Measurements from ENCODE around the gene MRFAP1L1. TPM values are rescaled to one million over a fixed set of nuclear protein-coding genes. Genes with fewer than 3 reads are reported as not detected.

Gene MRFAP1L1
- total and polyA plus RNA-seq, 10 of the 15 experiments (the other 5 are each of a cell fraction or from before 2014, with no cell fraction given): 30.6 to 85.1 (median 52.9) TPM

DNA sequence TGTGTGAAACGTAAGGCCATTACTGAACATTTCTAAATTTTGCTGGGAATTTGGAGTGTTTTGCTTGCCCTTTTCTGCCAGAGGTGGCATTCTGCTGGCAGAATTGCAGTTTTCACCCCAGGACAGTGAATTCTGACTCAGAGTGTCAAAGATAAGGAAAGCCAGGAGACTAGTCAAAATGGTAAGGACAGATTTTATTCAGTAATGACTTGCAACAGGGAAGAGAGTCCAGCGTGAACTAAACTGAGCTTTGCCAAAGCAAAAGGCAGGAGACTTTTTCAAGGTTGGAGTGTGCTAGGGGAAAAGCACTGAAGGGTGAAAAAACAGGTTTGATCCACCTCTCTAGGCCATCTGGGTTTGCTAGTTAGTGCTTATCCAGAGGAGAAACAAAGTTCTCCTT lies 49.8 kb downstream of the MRFAP1L1 start:
- ATAC-seq (no peak), FAIRE-seq (no peak), DNase-seq (ENCODE audit: low read depth, low spot score) (no peak)
- no peak overlapping the region for H3K9ac ChIP-seq (ENCODE audit: control insufficient read depth, insufficient read depth, low read length)
- H4K20me1 ChIP-seq (ENCODE audit: control insufficient read depth, insufficient read depth): no peaks in the 10 kb centered on the region
- TF ChIP-seq ZNF622 (IDR thresholded peaks at IDR 0.05): no peak
- TF ChIP-seq, protein P1, sequence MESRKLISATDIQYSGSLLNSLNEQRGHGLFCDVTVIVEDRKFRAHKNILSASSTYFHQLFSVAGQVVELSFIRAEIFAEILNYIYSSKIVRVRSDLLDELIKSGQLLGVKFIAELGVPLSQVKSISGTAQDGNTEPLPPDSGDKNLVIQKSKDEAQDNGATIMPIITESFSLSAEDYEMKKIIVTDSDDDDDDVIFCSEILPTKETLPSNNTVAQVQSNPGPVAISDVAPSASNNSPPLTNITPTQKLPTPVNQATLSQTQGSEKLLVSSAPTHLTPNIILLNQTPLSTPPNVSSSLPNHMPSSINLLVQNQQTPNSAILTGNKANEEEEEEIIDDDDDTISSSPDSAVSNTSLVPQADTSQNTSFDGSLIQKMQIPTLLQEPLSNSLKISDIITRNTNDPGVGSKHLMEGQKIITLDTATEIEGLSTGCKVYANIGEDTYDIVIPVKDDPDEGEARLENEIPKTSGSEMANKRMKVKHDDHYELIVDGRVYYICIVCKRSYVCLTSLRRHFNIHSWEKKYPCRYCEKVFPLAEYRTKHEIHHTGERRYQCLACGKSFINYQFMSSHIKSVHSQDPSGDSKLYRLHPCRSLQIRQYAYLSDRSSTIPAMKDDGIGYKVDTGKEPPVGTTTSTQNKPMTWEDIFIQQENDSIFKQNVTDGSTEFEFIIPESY (IDR thresholded peaks at IDR 0.05): no peak
- TF ChIP-seq, protein P2, sequence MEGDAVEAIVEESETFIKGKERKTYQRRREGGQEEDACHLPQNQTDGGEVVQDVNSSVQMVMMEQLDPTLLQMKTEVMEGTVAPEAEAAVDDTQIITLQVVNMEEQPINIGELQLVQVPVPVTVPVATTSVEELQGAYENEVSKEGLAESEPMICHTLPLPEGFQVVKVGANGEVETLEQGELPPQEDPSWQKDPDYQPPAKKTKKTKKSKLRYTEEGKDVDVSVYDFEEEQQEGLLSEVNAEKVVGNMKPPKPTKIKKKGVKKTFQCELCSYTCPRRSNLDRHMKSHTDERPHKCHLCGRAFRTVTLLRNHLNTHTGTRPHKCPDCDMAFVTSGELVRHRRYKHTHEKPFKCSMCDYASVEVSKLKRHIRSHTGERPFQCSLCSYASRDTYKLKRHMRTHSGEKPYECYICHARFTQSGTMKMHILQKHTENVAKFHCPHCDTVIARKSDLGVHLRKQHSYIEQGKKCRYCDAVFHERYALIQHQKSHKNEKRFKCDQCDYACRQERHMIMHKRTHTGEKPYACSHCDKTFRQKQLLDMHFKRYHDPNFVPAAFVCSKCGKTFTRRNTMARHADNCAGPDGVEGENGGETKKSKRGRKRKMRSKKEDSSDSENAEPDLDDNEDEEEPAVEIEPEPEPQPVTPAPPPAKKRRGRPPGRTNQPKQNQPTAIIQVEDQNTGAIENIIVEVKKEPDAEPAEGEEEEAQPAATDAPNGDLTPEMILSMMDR (IDR thresholded peaks at IDR 0.05 in 2 of 3, conservative IDR thresholded peaks at IDR 0.05 in 1 of 3; ENCODE audit: control insufficient read depth in 2 of 3, extremely low read depth in 1 of 3, insufficient read depth in 1 of 3, low read depth in 3 of 3, low read length in 3 of 3): no peak
- TF ChIP-seq CREM (IDR thresholded peaks at IDR 0.05; ENCODE audit: low read depth): no peak
- no peak for TF ChIP-seq POLR2A (IDR thresholded peaks at IDR 0.05; ENCODE audit: low read depth, low read length)
- no peak for TF ChIP-seq ATF7 (IDR thresholded peaks at IDR 0.05; ENCODE audit: low read depth)
- H3K4me3 ChIP-seq: no peak overlapping the region
- H3K4me2 ChIP-seq (ENCODE audit: control insufficient read depth, insufficient read depth): no peak overlapping the region
- ChIA-PET RAD21 (ENCODE audit: unreplicated experiment) (interaction anchor here (0.7 kb wide), 1 partner anchor 18 kb away, joined by 3 read pairs; no protein-coding TSS in a partner anchor), SMC1A (ENCODE audit: uncharacterized antibody, unreplicated experiment) (no interaction called here), CTCF (interaction anchor here (1.5 kb wide), 1 partner anchor 15 kb away, joined by 6 read pairs; no protein-coding TSS in a partner anchor), POLR2A (interaction anchor here (1.4 kb wide), 1 partner anchor 13 kb away, joined by 6 read pairs; a partner anchor contains a TSS)
- intact Hi-C loops (cut with micrococcal nuclease; ENCODE audit: unreplicated experiment): no loop called here
- no TSS peak for BruUV-seq (replicated peaks)
- H3K27me3 ChIP-seq (replicated peaks in 1 of 2; ENCODE audit: control insufficient read depth in 2 of 2, insufficient read depth in 2 of 2, low read length in 1 of 2): peaks cover 15 to 16% of the 10 kb centered on the region in 2 experiments
- no peaks in the 10 kb centered on the region for H3K9me3 ChIP-seq (replicated peaks; ENCODE audit: control insufficient read depth, insufficient read depth, low read length)
- no peaks in the 10 kb centered on the region for H3K79me2 ChIP-seq (ENCODE audit: control insufficient read depth, insufficient read depth, low read length)
- no peaks in the 10 kb centered on the region for H3K36me3 ChIP-seq (ENCODE audit: control insufficient read depth in 2 of 2, insufficient read depth in 2 of 2, low read length in 1 of 2)
- H3K4me1 ChIP-seq (ENCODE audit: control insufficient read depth, insufficient read depth, low read length): no peaks in the 10 kb centered on the region
- WGBS (ENCODE audit: insufficient coverage, insufficient replicate concordance, low lambda C conversion rate, missing lambda C conversion rate): 13% methylated on average over 2 of the region's 2 CpGs
- in situ Hi-C loops (cut with MboI): no loop called here
- H2AFZ ChIP-seq (ENCODE audit: control insufficient read depth, low read depth, low read length): no peak overlapping the region
- H3K27ac ChIP-seq (ENCODE audit: control insufficient read depth, insufficient read depth): no peak overlapping the region

Measured in GM12878 (cell line).